DOHH2 (cell line): ENCODE results near the gene PRPS1.

Experiments
- H3F3A ChIP-seq: fragments of 200-600 bp; sonication (generic), shearing (Covaris generic); 2 replicates; pipeline ENCODE4 v1.6.0; 2016; ENCODE audit warnings: antibody characterized with exemption, mild to moderate bottlenecking; ENCODE audit not compliant: control insufficient read depth, insufficient read depth
- H3K27ac ChIP-seq: fragments of 200-600 bp; sonication (generic); 2 replicates; pipeline ENCODE4 v1.5.1; 2014; ENCODE audit warnings: low read depth, mild to moderate bottlenecking, low read length, moderate library complexity
- H3K27me3 ChIP-seq: fragments of 200-600 bp; sonication (generic); 2 replicates; pipeline ENCODE4 v1.6.1; 2014; ENCODE audit warnings: mild to moderate bottlenecking, low read length, mixed read lengths; ENCODE audit not compliant: control insufficient read depth
- H3K36me3 ChIP-seq: fragments of 200-600 bp; sonication (generic); 2 replicates; pipeline ENCODE4 v1.6.1; 2014; ENCODE audit warnings: mild to moderate bottlenecking, low read length, moderate library complexity, mixed read lengths; ENCODE audit not compliant: control insufficient read depth
- H3K4me1 ChIP-seq: fragments of 200-600 bp; sonication (generic); 2 replicates; pipeline ENCODE4 v1.6.1; 2014; ENCODE audit warnings: mild to moderate bottlenecking, low read length, mixed read lengths; ENCODE audit not compliant: control insufficient read depth
- H3K4me2 ChIP-seq: fragments of 200-600 bp; sonication (generic); 2 replicates; pipeline ENCODE4 v1.6.0; 2014; ENCODE audit warnings: mild to moderate bottlenecking, low read length, moderate library complexity
- H3K4me3 ChIP-seq: fragments of 200-600 bp; sonication (generic); 2 replicates; pipeline ENCODE4 v1.5.1; 2014; ENCODE audit warnings: mild to moderate bottlenecking, low read length, mixed read lengths
- H3K79me2 ChIP-seq: fragments of 200-600 bp; sonication (generic); 2 replicates; pipeline ENCODE4 v1.6.1; 2014; ENCODE audit warnings: mild to moderate bottlenecking, low read length, mixed read lengths; ENCODE audit not compliant: control insufficient read depth
- H3K9me2 ChIP-seq: fragments of 200-600 bp; sonication (generic); replicated peaks from 2 replicates; pipeline ENCODE4 v1.6.1; 2014; ENCODE audit warnings: mild to moderate bottlenecking, low read length, mixed read lengths; ENCODE audit not compliant: control insufficient read depth
- H3K9me3 ChIP-seq: fragments of 200-600 bp; sonication (generic); 2 replicates; pipeline ENCODE4 v1.6.1; 2014; ENCODE audit warnings: antibody characterized with exemption, low read length, mixed read lengths; ENCODE audit not compliant: control insufficient read depth, insufficient read depth
- H4K20me1 ChIP-seq: fragments of 200-600 bp; sonication (generic); 2 replicates; pipeline ENCODE4 v1.6.0; 2014; ENCODE audit warnings: low read depth, mild to moderate bottlenecking, antibody characterized with exemption, low read length, moderate library complexity; ENCODE audit not compliant: control insufficient read depth, insufficient read depth
- EZH2phosphoT487 ChIP-seq: fragments of 200-600 bp; sonication (generic); IDR thresholded peaks from 2 replicates; pipeline ENCODE4 v1.6.1; 2017; ENCODE audit warnings: borderline replicate concordance, mild to moderate bottlenecking, antibody characterized with exemption, low read length, moderate library complexity, mixed read lengths
- TF ChIP-seq, protein P1 (sequence below): fragments of 200-600 bp; sonication (generic); IDR thresholded peaks from one replicate; pipeline ENCODE4 v1.5.1; 2014; ENCODE audit warnings: antibody characterized with exemption, mild to moderate bottlenecking, low read depth, low read length; ENCODE audit not compliant: poor library complexity, severe bottlenecking

PRPS1 gene

DNA sequence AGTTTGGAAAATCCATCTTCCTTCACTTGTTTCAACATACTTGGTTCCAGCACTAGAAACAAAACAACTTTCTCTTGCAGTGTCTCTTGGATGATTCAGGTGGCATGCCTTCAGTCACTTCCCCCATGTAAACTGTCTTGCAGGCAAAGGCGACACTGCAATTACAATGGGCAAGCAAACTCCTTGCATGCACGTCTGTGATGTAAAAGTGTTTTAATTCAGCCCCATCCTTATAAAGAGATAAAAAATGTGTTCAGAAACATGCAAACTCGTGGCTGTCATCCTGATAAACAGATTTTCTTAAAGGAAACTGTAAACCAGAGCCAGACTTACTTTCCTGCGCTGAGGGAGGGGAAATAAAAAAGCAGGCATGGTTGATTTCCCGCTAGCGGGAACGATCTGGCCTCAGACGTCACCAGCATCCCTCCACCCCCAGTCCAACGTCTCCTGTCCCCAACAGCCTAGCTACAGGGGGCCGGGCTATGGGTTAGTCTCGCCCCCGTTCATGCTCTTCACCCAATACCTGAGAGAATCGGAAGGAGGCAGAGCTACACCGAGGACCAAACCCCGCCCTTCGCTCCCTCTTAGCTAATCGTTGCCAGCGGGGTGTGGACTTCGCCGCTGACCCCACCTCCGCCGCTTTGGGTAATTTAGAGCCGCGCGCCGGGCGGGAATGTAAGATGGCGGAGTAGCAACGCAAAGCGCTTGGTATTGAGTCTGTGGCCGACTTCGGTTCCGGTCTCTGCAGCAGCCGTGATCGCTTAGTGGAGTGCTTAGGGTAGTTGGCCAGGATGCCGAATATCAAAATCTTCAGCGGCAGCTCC is at the start of gene PRPS1:
TSS of gene PRPS1 (plus strand) at position 673 of the 824 bp plus-strand sequence. CDS start at position 792, 119 bp downstream.
- H4K20me1 ChIP-seq = peaks cover 18% of the 10 kb centered on the region; the same call in 1 of the 2 replicates
- H3K4me1 ChIP-seq = peaks cover 32% of the 10 kb centered on the region
- peaks cover 10% of the 10 kb centered on the region for H3K36me3 ChIP-seq
- H3K79me2 ChIP-seq = peaks cover 47% of the 10 kb centered on the region
- H3K27me3 ChIP-seq = no peaks in the 10 kb centered on the region
- peak within 1 kb of the TSS; percentile 84 for H3K4me2 ChIP-seq
- no peaks in the 10 kb centered on the region for H3K9me3 ChIP-seq
- H3K4me3 ChIP-seq = peak within 1 kb of the TSS; percentile 95
- peak within 1 kb of the TSS; percentile 57 for H3K27ac ChIP-seq
- H3K9me2 ChIP-seq = no peaks in the 10 kb centered on the region
- H3F3A ChIP-seq = no peaks in the 10 kb centered on the region
- no peak for TF ChIP-seq EZH2phosphoT487
- TF ChIP-seq, protein P1, sequence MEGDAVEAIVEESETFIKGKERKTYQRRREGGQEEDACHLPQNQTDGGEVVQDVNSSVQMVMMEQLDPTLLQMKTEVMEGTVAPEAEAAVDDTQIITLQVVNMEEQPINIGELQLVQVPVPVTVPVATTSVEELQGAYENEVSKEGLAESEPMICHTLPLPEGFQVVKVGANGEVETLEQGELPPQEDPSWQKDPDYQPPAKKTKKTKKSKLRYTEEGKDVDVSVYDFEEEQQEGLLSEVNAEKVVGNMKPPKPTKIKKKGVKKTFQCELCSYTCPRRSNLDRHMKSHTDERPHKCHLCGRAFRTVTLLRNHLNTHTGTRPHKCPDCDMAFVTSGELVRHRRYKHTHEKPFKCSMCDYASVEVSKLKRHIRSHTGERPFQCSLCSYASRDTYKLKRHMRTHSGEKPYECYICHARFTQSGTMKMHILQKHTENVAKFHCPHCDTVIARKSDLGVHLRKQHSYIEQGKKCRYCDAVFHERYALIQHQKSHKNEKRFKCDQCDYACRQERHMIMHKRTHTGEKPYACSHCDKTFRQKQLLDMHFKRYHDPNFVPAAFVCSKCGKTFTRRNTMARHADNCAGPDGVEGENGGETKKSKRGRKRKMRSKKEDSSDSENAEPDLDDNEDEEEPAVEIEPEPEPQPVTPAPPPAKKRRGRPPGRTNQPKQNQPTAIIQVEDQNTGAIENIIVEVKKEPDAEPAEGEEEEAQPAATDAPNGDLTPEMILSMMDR = no peak

DNA sequence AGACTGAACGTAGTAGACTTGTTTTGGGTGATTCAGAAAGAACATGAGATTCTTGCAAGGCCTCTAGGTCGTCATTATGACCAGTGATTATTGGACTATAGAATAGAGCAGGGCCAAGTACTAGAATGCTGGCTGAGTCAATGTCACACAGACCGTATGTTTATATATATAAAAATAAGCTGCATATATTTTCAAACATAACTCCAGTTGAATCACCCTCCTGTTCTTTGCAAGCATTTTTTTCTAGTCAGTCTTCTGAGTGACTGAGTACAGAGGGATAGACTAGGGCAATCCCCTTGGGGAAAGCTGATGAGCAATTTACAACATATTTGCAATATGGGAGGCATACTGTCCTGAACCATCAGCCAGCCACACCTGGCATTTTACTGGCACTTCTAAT is 48.4 kb upstream of the PRPS1 start:
- H3K27me3 ChIP-seq = no peaks in the 10 kb centered on the region

DNA sequence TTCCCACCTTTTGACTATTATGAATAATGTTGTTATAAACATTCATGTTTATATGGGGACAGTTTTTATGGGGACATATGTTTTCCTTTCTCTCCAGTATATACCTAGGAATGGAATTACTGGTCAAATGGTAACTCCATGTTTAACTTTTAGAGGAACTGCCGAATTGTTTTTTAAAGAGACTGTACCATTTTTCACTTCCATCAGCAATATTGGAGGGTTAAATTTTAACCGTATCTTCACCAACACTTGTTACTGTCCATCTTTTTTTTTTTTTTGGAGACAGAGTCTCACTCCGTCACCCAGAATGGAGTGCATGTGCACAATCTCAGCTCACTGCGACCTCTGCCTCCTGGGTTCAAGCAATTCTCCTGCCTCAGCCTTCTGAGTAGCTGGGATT is 46.4 kb upstream of the PRPS1 start:
- H3K27ac ChIP-seq = no peak overlapping the region
- no peaks in the 10 kb centered on the region for H3K9me2 ChIP-seq
- H3K4me2 ChIP-seq = no peak overlapping the region
- TF ChIP-seq EZH2phosphoT487 = no peak
- TF ChIP-seq, protein P1 = no peak
- no peaks in the 10 kb centered on the region for H4K20me1 ChIP-seq
- no peaks in the 10 kb centered on the region for H3F3A ChIP-seq
- H3K79me2 ChIP-seq = no peaks in the 10 kb centered on the region
- no peaks in the 10 kb centered on the region for H3K9me3 ChIP-seq
- no peak overlapping the region for H3K4me3 ChIP-seq
- no peaks in the 10 kb centered on the region for H3K4me1 ChIP-seq
- H3K27me3 ChIP-seq = no peaks in the 10 kb centered on the region
- no peaks in the 10 kb centered on the region for H3K36me3 ChIP-seq

More for the DNA sequence above, 48.4 kb upstream of the PRPS1 start:
- no peak overlapping the region for H3K27ac ChIP-seq
- no peaks in the 10 kb centered on the region for H3K4me1 ChIP-seq
- TF ChIP-seq, protein P1 = no peak
- TF ChIP-seq EZH2phosphoT487 = no peak
- no peaks in the 10 kb centered on the region for H3K9me2 ChIP-seq
- H4K20me1 ChIP-seq = no peaks in the 10 kb centered on the region
- no peaks in the 10 kb centered on the region for H3K79me2 ChIP-seq
- no peaks in the 10 kb centered on the region for H3K36me3 ChIP-seq
- H3F3A ChIP-seq = no peaks in the 10 kb centered on the region
- H3K9me3 ChIP-seq = no peaks in the 10 kb centered on the region
- H3K4me3 ChIP-seq = no peak overlapping the region
- no peak overlapping the region for H3K4me2 ChIP-seq
